Measurements from ENCODE around the gene RASAL3. TPM values are rescaled to one million over a fixed set of nuclear protein-coding genes. Genes with fewer than 3 reads are reported as not detected.
"Not testable (repeated sequence)": the region's sequence is repeated elsewhere in the genome, so short reads cannot be mapped to it uniquely, and the experiment has no call there.

Gene RASAL3
- total RNA-seq, 1 donor from 2014 or later = not detected

- no peak for TF ChIP-seq CTCF (IDR thresholded peaks at IDR 0.05)
- H3K36me3 Mint-ChIP-seq (ENCODE audit: unreplicated experiment) = no peaks in the 10 kb centered on the region
- no peaks in the 10 kb centered on the region for H3K4me1 Mint-ChIP-seq (ENCODE audit: unreplicated experiment)
- peaks cover 6% of the 10 kb centered on the region for H3K27me3 Mint-ChIP-seq (ENCODE audit: unreplicated experiment)
- H3K4me3 Mint-ChIP-seq (ENCODE audit: unreplicated experiment) = no peak within 1 kb of the TSS
- no peak for DNase-seq (ENCODE audit: extremely low spot score, unreplicated experiment)
- H3K27ac Mint-ChIP-seq (ENCODE audit: unreplicated experiment) = no peak within 1 kb of the TSS
- no peaks in the 10 kb centered on the region for H3K9me3 Mint-ChIP-seq (ENCODE audit: unreplicated experiment)
Measured at GRCh38 chr19:15479391-15480345, 15.3 kb upstream of the RASAL3 start, which contains the start of gene PGLYRP2. Gene PGLYRP2 (minus strand): TSS chr19:15479501. CDS start chr19:15479371, 130 bp downstream.

DNA sequence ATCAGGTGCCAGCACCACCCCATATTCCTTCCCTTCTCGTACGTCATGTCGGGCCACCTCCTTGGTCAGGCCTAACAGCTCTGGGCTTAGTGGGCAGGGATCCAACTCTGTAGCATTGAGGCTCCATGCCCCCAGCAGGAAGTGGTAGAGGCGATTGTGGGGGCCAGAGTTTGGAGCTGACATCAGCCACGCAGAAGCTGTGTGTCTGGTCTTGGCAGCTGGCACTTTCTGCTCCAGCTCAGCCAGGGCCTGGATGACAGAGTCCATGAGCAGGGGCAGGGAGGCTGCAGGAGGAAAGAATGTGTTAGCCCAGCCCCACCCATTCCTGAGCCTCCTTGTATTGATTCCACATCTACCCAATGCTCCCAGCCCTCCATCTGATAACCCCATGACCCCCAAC lies 12.0 kb upstream of the RASAL3 start:
- no peaks in the 10 kb centered on the region for H3K27me3 Mint-ChIP-seq (ENCODE audit: unreplicated experiment)
- no peaks in the 10 kb centered on the region for H3K4me1 Mint-ChIP-seq (ENCODE audit: unreplicated experiment)
- no peak for DNase-seq (ENCODE audit: extremely low spot score, unreplicated experiment)
- no peak overlapping the region for H3K4me3 Mint-ChIP-seq (ENCODE audit: unreplicated experiment)
- no peak overlapping the region for H3K27ac Mint-ChIP-seq (ENCODE audit: unreplicated experiment)
- TF ChIP-seq CTCF (IDR thresholded peaks at IDR 0.05) = no peak
- peaks cover 4% of the 10 kb centered on the region for H3K9me3 Mint-ChIP-seq (ENCODE audit: unreplicated experiment)
- no peaks in the 10 kb centered on the region for H3K36me3 Mint-ChIP-seq (ENCODE audit: unreplicated experiment)

DNA sequence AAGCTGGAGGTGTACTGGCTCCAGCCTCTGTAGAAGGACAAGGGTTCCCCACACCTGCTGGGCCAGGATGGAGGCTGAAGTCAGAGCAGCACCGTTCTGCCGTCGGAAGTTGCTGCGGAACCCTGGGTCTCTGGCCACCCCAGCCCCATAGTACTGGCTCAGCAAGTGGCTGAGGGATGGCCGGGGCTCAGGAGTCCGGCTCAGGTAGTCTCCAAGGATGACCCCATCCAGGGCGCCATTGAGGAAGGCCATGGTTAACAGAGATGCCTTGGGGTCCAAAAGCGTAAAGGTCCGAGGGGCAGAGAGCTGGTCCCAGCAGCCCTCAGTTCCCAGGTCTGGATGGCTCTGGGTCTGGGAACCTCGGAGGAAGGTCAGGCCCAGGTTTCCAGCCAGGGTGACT lies 11.3 kb upstream of the RASAL3 start:
- DNase-seq (ENCODE audit: extremely low spot score, unreplicated experiment) = no peak
- H3K4me3 Mint-ChIP-seq (ENCODE audit: unreplicated experiment) = no peak overlapping the region

GRCh38 chr19:15475169-15475568 lies 10.8 kb upstream of the RASAL3 start:
- H3K4me1 Mint-ChIP-seq (ENCODE audit: unreplicated experiment) = no peaks in the 10 kb centered on the region
- no peak for DNase-seq (ENCODE audit: extremely low spot score, unreplicated experiment)
- no peak overlapping the region for H3K27ac Mint-ChIP-seq (ENCODE audit: unreplicated experiment)
- H3K4me3 Mint-ChIP-seq (ENCODE audit: unreplicated experiment) = no peak overlapping the region
- no peak for TF ChIP-seq CTCF (IDR thresholded peaks at IDR 0.05)
- peaks cover 4% of the 10 kb centered on the region for H3K9me3 Mint-ChIP-seq (ENCODE audit: unreplicated experiment)
- peaks cover under 1% of the 10 kb centered on the region for H3K27me3 Mint-ChIP-seq (ENCODE audit: unreplicated experiment)
- no peaks in the 10 kb centered on the region for H3K36me3 Mint-ChIP-seq (ENCODE audit: unreplicated experiment)

More for the DNA sequence above, 11.3 kb upstream of the RASAL3 start:
- H3K36me3 Mint-ChIP-seq (ENCODE audit: unreplicated experiment) = no peaks in the 10 kb centered on the region
- TF ChIP-seq CTCF (IDR thresholded peaks at IDR 0.05) = no peak
- H3K27me3 Mint-ChIP-seq (ENCODE audit: unreplicated experiment) = no peaks in the 10 kb centered on the region
- H3K9me3 Mint-ChIP-seq (ENCODE audit: unreplicated experiment) = peaks cover 4% of the 10 kb centered on the region
- H3K27ac Mint-ChIP-seq (ENCODE audit: unreplicated experiment) = no peak overlapping the region
- no peaks in the 10 kb centered on the region for H3K4me1 Mint-ChIP-seq (ENCODE audit: unreplicated experiment)

- not testable (repeated sequence) for H3K4me1 Mint-ChIP-seq (ENCODE audit: unreplicated experiment); H3K4me3 Mint-ChIP-seq (ENCODE audit: unreplicated experiment); H3K36me3 Mint-ChIP-seq (ENCODE audit: unreplicated experiment); H3K9me3 Mint-ChIP-seq (ENCODE audit: unreplicated experiment); H3K27ac Mint-ChIP-seq (ENCODE audit: unreplicated experiment); DNase-seq (ENCODE audit: extremely low spot score, unreplicated experiment)
- peaks cover 10% of the 10 kb centered on the region for H3K27me3 Mint-ChIP-seq (ENCODE audit: unreplicated experiment)
Measured at GRCh38 chr19:15473821-15474220, 9.5 kb upstream of the RASAL3 start.
